ENCODE measurements around the gene IMPACT.
A peak's percentile ranks its signal among the peaks of the same experiment; 100 is the strongest.

Gene IMPACT, protein sequence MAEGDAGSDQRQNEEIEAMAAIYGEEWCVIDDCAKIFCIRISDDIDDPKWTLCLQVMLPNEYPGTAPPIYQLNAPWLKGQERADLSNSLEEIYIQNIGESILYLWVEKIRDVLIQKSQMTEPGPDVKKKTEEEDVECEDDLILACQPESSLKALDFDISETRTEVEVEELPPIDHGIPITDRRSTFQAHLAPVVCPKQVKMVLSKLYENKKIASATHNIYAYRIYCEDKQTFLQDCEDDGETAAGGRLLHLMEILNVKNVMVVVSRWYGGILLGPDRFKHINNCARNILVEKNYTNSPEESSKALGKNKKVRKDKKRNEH

DNA sequence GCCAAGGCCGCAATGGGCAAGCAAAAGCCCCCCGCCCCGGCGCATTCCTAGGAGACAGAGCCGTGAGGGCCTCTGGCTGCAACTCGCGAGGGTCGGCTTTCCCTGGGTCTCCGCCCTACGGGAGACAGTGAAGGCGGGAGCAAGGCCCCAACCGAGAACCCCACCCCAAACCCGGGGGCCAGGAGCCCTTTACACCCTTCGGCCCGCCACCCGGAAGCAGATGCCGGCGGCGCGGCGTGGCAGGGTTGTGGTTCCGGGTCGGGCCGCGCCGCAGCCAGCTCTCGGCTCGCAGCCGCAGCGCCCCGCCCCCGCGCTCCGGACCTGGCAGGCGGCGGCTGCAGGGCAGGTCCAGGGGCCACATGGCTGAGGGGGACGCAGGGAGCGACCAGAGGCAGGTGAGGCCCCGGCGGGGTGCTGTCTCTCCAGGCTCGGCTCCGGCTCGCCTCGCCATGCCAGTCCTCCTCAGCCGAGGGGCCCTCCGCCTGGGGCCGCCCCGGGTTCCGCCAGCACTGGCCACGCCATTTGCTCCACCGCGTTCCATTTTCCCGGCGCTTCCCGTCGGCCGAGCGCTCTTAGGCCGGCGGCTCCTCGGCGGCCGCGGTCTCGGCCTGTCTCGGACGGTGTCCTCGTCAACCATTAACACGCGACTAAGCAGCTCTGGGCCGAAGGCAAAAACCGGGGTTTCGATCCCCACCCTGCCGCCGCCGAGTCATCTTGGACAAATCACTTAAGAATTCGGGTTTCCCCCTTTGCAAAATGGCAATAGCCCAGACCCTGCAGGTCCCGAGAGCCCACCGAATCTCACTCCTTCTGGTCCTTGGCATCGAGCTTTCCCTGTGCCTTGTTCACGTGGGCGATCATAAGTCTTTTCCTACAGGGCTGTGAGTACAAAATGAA lies at the start of gene IMPACT:
IMPACT (plus strand) TSS at position 273 of the 897 bp plus-strand sequence; CDS start at position 360, 87 bp downstream.
- peak; percentile 74 for DNase-seq

- no peak for DNase-seq
These were observed 47.9 kb upstream of the IMPACT start for GRCh38 chr18:24378598-24378997.

GRCh38 chr18:24380163-24380747 lies 46.2 kb upstream of the IMPACT start:
- no peak for DNase-seq

DNA sequence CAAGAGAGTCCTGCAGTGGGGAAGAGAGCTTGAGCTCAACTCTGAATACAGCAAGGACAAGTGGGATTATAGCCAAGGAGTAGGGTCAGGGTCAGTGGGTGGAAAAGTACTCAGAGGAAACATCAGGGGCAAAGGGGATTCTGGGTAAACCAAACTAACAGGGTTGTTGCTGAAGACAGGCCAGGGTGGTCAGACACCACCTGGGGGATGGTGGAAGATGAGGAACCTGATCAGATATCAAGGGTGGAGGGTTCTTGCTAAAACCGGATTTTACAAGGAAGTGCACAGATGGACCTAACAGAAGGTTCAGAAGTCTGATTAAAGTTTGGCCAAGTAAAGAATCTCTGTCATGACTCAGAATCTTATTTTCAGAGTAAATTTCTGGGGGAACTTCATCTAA lies 45.3 kb upstream of the IMPACT start:
- no peak for DNase-seq

- no peak for DNase-seq
These were observed 39.8 kb upstream of the IMPACT start for GRCh38 chr18:24386681-24387080.

DNA sequence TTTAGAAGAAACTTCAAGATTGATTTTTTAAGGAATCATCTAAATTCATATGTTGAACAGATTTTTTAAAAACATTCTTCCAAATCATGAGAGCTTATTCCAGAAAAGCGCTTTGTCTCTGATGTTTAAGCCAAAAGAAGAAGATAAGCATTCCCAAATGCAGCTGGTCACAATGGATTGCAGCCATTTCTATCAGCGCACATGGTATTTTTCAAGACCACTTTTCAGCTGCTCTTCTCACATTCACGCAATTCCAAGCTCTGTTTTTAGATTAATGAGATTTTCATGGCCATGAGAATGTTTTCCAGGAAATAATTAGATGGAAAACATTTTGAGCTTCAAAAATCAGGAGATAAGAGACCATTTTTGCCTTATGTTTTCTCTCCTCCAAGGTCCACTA lies 37.5 kb upstream of the IMPACT start:
- DNase-seq: no peak

- DNase-seq: no peak
These were observed 31.2 kb upstream of the IMPACT start for GRCh38 chr18:24395049-24395795.

- no peak for DNase-seq
These were observed 30.3 kb upstream of the IMPACT start for GRCh38 chr18:24396082-24396633.

DNA sequence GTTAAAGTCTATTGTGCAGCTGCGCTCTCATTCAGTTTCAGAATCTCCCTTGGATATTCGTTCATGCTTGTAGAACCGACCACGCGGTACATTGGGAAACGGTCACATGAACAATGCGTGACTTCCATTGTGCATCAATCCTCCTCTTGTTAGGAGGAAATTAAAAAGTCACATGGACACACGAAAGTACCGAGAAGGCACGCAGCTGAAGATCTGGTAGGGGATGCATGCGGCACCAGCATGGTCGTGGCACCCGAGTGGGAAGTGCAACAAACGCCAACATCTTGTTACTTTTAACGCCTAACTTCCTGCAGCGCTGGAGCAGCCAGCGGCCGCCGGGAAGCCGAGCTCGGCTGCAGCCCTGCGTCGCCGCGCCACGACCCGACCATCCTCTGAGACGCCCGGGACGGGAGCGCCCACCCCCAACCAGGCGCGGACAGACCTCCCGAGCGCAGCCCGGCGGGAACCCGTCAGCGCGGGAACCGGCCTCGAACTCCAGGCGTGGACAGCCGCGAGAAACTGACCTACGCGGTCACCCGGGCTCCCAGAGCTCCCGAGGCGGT lies 29.3 kb upstream of the IMPACT start:
- DNase-seq: peak; percentile 16

- peak; percentile 52 for DNase-seq
These were observed 28.6 kb upstream of the IMPACT start, which contains the start of gene OSBPL1A for GRCh38 chr18:24397694-24398368. Gene OSBPL1A, minus strand, starts transcription at chr18:24397824. Its CDS starts 20,291 bp downstream, at chr18:24377533.

GRCh38 chr18:24398540-24398939 lies 27.9 kb upstream of the IMPACT start:
- DNase-seq: no peak

GRCh38 chr18:24400587-24400986 lies 25.9 kb upstream of the IMPACT start:
- no peak for DNase-seq

DNA sequence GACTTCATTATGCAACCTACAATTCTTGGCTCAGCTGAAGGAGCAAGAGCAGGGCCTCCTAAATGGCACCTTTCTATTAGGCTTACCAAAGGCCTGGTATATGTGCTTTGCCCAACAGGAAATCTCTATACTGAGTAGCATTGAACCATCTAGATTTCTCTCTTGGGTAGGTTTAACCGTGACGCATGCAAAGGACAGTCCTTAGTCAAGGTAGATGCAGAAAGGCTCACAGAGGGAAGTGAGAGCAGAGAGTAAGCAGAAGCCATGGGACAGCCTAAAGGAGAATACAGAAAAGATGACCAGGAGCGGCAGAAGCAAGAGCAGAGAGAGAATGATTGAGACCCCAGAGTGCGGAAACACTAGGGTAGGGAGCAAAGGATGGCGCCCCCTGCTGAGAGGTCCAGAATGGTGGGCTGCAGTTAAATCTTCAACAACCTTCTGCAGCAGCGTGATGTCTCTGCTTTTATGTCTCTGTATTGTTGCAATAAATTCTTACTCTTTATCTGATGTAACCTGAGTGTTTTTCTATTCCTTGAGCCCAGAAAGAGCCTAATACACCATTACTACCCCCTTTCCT lies 24.2 kb upstream of the IMPACT start:
- no peak for DNase-seq

- DNase-seq: no peak
These were observed 23.4 kb upstream of the IMPACT start for GRCh38 chr18:24403076-24403475.

GRCh38 chr18:24404591-24404990 lies 21.9 kb upstream of the IMPACT start:
- DNase-seq: no peak

DNA sequence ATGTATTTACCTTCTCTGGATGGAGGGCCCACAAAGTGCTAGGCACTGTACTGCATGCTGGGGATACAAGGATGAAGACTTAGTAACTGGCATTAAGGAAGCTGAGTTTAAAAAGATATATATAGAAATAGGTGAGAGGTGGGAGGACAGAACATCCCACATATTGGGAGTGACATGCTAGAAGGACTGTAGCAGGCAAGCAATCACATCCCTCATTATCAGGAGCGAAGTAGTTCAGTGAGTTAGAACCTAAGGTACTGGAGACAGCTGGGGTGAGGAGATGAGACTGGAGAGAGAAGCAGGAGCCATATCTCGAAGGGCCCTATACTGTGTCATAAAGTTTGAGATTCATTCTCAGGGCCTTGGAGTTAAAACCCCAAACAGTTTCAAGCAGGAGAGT lies 18.0 kb upstream of the IMPACT start:
- no peak for DNase-seq

GRCh38 chr18:24413148-24413547 lies 13.3 kb upstream of the IMPACT start:
- no peak for DNase-seq

DNA sequence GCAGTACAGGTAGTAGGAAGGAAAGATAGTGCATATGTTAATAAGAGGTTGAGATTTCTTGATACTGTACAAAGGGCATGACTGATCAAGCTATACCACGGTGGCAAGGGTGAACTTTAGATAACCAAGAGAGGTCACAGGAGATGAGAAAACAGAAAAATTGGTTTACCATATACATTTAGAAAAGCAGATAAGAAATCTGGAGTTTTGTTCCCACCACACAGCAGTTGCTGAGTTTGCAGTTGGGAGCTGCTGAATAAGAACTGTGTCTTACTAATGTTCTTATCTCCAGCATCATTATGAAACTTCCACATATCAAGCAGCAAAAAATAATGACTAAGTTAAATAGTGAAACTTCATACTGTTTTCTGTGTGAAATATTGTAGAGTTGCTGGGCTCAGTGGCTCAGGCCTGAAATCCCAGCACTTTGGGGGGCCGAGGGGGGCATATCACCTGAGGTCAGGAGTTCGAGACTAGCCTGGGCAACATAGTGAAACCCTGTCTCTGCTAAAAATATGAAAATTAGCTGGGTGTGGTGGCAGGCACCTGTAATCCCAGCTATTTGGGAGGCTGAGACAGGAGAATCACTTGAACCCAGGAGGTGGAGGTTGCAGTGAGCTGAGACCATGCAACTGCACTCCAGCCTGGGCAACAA lies 12.0 kb upstream of the IMPACT start:
- no peak for DNase-seq

GRCh38 chr18:24417480-24417879 lies 9.0 kb upstream of the IMPACT start:
- no peak for DNase-seq

DNA sequence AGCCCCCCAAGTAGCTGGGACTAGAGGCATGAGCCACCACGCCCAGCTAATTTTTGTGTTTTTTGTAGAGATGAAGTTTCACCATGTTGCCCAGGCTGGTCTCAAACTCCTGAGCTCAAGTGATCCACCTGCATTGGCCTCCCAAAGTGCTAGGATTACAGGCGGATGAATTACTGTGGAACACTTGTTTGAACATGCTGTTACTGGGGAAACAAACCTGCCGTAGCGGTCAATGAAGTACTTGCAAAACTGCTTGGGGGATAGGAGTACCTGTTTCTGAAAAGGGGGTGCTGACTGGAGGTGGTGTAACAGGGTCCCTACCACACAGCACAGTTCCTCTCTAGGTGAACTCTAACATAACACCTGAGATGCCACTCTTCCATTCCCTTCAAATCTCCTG lies 5.9 kb upstream of the IMPACT start:
- no peak for DNase-seq

GRCh38 chr18:24421831-24422230 lies 4.6 kb upstream of the IMPACT start:
- DNase-seq: no peak
